NCI-H82 treated with DMSO at 0.1 percent for 48 hours (cell line): ENCODE data around the gene RASL12.
"Not testable (repeated sequence)": the region's sequence is repeated elsewhere in the genome, so short reads cannot be mapped to it uniquely, and the experiment has no call there.

Experiments used
- DNase-seq: peaks from one replicate; lab custom pipeline; 2025; ENCODE audit not compliant: unreplicated experiment; lab: John Stamatoyannopoulos, UW

Gene RASL12

DNA sequence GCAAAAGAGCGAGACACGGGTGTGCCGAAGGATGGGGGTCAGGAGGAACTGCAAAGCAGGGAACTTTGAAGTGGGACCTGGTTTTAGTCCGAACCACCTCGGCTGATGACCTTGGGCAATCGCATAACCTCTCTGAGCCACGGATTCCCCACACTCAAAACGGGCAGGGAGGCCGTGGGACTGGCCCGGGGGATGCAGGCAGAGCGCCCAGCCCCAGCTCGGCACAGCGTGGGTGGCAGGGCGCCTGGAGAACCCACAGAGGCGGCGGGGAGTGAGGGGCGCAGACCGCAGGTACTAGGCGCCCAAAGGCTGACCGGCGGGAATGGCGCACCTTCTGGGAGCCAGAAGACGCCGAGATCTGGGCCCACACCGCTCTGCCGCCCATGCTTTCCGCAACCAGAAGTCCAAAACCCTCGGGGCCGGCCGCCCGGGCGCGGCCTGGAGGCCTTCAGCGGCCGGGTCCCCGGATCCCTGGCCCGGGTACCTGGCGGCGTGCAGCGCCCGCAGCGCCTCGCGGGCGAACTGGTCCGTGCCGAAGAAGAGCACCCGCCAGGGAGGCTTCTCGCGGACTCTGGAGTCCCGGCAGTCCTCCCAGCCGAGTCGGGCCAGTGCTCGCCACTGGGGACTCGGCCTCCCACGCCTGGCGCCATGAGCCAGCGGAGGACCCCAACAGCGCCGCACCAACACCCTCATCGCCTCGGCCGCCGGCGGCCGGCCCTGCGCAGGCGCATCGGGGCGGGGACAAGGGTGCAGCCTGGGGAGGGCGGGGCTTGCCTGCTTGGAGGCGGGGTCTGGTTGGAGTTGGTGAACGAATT is 38.7 kb downstream of the RASL12 start, which contains the start of gene MTFMT:
MTFMT (minus strand) TSS at position 719 of the 815 bp plus-strand sequence; CDS start at position 693, 26 bp downstream.
- DNase-seq = peak; percentile 60

DNA sequence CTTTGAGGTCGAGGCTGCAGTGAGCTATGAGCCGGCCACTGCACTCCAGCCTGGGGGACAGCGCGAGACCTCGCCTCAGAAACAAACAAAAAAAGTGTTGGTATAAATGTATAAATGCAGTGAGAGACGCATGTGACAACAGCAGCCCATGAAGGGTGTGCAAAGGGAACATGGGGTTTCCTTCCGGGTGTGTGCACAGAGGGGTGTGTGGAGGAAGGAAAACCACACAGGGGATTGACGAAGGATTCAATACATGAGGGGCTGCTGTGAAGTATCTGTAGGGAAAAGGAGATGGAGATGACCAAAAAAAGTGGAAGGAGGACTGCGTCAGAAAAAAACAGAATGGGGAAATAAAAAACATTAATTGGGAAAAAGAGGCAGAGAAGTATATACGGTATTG is 39.5 kb downstream of the RASL12 start:
- DNase-seq = no peak

DNA sequence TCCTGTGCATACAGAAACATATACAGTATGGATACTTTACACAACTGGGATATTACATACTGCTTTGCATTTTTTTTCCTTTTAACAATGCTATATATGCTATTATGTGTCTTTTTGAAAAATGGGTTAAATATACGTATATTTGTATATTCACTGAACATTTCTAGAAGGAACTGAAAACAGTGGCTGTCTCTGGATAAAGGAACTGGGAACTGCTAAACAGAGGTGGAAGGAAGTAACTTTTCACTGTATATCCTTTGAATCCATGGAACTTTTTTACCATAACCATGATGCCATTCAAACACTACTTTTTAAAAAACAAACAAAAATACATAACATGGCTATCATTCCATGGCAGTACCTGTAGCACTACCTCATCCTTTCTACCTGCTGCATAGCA is 40.2 kb downstream of the RASL12 start:
- DNase-seq = no peak

DNA sequence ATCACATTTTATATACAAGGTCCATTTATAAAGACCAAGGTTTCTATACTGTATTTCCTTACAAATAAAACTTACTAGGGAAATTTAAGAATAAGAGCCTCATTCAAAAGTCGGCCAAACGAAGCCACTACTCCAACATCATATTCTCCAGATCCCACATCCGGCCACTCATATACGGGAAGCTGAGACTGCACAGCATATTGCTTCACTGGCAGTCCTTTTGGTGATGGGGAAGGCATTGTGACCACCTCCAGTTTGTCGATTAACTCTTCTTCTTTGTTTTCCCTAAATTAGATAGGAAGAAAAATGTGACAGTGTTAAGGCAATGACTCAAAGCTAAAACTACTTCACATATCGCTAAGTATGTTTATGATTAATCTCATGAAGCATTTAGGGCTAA is 41.0 kb downstream of the RASL12 start:
- no peak for DNase-seq

DNA sequence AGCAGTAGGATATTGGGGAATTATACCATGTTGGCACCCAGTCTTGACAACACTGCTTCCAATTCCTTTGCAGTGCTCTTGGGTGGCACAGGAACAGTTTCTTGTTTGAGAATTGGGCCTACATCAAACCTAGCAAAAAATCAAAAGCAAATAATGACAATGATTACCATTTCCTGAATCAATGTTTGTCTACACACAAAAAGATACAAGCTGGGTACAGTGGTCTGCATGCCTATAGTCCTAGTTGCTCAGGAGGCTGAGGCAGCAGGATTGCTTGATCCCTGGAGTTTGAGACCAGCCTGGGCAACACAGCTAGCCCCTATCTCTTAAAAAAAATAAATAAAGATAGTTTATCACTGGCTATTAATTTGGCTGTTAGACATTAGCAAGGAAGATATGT is 46.3 kb downstream of the RASL12 start:
- DNase-seq = no peak

DNA sequence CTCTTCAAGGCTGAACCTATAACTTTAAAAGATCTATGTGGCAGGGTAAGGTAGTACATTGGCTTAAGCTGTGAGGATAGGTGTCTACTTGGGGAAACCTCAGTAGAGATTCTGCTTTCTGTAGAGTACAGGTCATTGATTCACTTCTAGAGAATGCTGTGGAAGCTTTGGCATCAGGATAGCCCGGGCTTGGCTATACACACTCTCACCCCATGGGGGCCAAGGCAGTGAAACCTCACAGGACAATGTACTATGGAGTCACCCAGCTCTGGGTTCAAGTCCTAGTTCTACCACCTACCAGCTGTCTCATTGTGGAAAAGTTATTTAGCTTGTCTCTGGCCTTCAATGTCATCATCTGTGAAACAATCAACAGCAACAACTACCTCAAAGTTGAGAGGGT is 47.4 kb downstream of the RASL12 start:
- no peak for DNase-seq

DNA sequence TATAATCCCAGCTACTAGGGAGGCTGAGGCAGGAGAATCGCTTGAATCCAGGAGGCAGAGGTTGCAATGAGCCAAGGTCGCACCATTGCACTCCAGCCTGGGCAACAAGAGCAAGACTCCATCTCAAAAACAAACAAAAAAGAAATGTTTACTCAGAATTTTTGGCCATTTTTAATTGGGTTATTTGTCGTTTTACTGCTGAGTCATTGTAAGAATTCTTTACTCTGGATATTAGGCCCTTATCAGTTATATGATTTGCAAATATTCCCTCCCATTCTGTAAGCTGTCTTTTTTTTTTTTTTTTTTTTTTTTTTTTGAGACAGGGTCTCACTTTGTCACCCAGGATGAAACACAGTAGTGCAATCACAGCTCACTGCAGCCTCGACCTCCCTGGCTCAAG is 56.6 kb downstream of the RASL12 start:
- DNase-seq = not testable (repeated sequence)

DNA sequence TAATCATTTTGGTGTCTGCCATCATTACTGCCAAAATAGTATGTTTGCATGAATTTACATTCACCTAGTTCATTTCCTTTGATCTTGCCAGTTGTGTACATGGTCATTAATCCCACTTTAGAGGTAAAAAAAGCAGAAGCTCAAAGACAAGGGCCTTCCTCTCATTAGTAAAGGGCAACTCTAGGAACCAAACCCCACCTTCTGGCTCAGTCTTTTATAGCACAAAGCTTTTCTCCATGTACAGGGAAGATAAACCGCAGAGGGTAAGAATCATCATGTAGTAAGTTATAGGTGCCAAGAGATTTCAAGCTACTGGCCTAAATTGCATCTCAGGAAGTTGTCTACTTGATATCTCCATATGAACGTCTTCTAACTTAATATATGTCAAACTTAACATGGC is 58.8 kb downstream of the RASL12 start:
- no peak for DNase-seq

DNA sequence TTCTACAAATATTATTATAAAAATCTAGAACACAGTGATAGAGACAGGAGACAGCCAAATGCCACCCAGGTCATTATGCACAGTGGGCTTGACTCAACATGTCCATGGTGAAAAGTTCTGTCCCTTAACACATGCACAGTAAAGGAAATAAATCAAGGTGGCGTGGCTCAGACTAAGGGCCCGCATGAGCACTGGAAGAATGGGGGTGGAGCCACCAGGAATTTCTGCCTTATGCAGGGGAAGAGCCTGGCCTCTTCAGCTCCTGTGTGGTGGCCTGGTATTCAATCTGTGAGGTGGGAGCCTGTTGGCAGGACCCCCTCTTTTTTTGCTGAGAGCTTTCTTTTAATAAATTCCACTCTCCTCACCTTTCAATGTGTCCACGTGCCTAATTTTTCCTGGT is 60.9 kb downstream of the RASL12 start:
- no peak for DNase-seq

DNA sequence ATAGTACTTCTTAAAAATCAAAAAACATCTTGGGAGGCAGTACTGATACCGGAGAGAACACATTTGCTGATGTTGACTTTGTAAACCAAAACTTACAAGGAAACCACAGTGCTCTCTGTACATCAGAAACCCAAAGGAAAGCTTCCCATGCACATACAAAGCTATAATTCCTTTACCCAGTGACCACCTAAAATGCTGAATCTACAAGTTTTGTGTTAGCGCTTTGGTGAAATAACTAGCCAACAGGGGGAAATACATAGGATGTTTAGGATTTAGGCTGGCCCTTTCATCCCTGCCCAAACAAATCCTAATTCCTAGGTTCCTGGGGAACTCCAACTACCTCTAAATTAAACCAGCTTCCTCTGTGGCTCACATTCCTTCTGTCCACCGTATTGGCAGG is 62.8 kb downstream of the RASL12 start:
- DNase-seq = no peak
